ELR (cell line): ENCODE measurements around the gene TP63.

Experiments
- DNase-seq: peaks from one replicate; pipeline ENCODE4 v3.0.0-alpha.2; 2015; ENCODE audit warnings: low read depth

Gene TP63

DNA sequence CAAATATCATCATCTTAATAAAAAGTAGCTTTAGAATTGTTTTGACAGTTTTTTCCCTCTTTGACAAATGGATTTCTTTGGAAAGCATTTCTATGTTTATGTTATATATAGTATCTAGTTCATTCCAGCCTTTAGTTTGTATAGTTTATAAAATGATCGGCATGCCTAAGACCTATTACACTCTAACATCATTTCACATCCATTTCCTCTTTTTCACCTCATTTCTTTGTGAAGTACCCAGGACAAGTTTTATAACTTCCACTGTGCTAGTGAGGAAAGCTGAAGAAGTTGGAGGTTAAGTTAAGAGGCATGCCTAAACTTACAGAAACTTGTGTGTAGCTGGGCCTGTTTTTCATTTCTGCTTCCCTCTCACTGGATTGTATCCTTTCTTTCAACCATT lies 178.4 kb downstream of the TP63 start:
- DNase-seq, result no peak

DNA sequence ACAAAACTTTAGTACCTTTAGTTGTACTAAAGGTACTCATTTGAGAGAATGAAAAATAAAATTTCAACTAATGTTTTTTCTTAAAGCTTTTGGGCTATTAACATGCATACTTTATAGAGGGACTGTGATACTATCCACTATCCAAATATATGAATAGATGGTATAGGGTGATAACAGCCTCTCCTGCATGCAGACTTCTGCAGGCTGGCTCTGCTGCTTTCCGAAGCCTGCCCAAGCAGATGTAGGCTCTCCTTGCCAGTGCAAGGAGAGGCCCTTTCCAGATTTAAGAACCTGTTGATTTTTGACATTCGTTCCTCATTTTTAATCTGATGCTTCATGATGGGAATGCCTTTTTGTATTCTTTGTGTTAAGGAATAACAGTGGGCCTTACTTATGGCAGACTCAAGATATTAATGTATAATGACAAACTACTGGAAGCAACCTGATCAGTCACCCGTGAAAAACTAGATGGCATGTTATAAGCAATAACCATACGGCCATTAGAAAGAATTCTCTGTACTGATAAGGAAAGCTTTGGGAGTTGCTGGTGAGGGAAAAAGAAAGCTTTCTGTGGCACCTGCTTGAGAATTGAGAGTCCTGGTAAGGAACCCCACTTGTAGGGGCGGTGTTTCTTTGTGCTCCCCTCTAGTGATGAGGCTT lies 181.7 kb downstream of the TP63 start:
- DNase-seq, result no peak

GRCh38 chr3:189813647-189814240 lies 182.6 kb downstream of the TP63 start:
- DNase-seq, result no peak

DNA sequence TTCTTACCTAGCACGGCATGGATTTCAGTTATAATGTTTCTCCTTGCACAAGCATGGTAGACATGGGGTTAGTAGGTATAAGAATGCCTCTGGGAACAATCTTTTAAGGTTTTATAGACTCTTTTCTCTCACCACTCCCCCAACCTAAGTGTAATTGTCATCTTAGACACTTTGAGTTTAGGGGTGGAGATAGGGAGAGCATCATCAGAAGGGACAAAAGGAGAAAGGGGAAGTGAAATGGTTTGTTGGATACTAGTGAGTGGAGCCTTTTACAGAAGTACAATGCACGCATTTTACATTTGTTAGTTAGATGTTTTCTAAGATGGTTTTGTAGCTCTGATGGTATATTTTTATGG lies 189.2 kb downstream of the TP63 start:
- DNase-seq, result no peak

- DNase-seq, result no peak
These were observed 190.1 kb downstream of the TP63 start for GRCh38 chr3:189821262-189821661.

DNA sequence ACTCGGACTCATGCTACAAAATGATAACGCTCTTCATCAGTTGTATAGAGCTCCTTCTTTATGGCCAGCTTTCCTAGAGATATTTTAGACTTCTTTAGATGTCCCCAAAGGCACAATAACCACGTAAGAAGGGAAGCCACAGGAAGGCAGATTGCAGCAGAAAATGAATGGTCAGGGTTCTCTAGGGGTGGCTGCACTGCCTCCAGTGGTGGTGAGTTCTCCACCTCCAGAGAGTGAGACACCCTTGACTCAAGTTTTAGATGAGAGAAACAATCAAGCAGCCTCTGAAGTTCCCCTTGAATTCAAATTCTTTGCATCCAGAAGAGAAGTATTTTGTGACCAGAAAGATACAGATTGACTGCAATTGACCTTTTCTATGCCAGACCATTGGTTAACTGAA lies 191.5 kb downstream of the TP63 start:
- peak; percentile 3 for DNase-seq

DNA sequence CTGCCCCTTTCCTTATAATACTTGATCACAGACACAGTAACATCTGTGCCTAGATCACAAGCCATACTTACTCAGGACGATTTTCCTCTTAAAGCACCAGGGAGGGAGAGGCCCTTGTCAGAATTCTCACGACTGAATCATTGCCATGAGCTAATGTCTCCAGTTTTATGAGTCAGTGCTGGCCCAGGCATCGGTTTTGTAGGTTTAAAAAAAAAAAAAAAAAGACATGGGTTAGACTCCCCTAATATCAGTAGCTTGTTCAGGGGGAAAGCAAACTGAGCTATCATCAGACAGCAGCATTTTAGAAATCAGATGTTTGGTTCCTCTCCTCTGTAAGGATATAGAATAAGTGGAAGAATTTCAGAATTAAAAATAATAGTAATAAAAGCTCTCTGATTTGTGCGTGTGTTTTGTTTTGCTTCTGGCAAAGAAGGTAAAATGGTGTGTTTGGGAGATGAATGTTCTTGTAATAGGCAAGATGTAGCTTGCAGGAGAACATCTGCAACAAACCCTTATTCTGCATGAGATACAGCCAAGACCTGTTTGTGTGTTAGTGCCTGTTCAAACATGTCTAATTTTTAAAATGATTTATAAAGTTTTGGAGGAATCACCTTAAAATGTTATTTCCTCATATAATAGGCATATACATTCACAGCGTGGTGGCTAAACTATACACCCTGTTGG lies 193.6 kb downstream of the TP63 start:
- peak; percentile 93 for DNase-seq

GRCh38 chr3:189826566-189826965 lies 195.4 kb downstream of the TP63 start:
- no peak for DNase-seq

GRCh38 chr3:189827108-189827507 lies 195.9 kb downstream of the TP63 start:
- no peak for DNase-seq

- no peak for DNase-seq
These were observed 199.2 kb downstream of the TP63 start for GRCh38 chr3:189830401-189830800.

DNA sequence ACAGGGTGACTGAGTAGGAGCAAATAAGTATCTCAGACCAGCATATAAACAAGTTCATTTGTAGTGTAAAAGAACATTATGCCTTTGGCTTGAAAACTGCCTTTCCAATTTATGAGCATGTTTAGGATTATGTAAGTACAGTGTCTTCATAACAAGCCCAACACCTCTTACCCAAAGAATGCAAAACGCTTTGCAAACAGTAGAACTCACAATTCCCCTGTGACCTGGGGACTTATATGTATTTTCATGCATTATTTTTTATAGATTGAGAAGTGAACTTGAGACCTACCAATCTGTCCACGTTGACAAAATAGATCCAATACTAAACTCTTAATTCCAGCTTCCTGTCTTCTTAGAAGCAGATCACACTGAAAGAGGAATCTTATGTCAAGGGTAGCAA lies 202.1 kb downstream of the TP63 start:
- no peak for DNase-seq

- no peak for DNase-seq
These were observed 202.8 kb downstream of the TP63 start for GRCh38 chr3:189833996-189834395.

GRCh38 chr3:189834462-189834861 lies 203.3 kb downstream of the TP63 start:
- no peak for DNase-seq

GRCh38 chr3:189836795-189837194 lies 205.6 kb downstream of the TP63 start:
- no peak for DNase-seq

GRCh38 chr3:189838291-189838690 lies 207.1 kb downstream of the TP63 start:
- DNase-seq, result no peak

DNA sequence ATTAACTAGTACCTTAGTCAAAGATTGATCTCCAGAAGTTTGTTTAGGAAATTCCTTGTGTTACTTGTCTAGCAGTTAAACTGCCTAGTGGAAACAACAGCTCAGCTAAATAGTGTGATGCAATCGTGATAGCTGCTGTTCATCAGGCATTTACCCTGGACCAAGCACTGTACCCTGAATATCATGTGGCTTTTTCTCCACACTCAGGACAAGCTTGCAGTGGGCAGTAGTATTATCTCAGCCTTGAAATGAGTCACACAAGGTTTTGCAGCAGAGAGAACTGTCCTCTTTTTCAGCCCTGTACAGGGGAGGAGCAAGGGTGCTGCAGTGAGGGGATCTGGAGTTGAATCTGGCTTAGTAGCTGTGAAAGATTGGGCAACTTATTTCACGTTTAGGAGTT lies 208.4 kb downstream of the TP63 start:
- DNase-seq, result peak; percentile 27

DNA sequence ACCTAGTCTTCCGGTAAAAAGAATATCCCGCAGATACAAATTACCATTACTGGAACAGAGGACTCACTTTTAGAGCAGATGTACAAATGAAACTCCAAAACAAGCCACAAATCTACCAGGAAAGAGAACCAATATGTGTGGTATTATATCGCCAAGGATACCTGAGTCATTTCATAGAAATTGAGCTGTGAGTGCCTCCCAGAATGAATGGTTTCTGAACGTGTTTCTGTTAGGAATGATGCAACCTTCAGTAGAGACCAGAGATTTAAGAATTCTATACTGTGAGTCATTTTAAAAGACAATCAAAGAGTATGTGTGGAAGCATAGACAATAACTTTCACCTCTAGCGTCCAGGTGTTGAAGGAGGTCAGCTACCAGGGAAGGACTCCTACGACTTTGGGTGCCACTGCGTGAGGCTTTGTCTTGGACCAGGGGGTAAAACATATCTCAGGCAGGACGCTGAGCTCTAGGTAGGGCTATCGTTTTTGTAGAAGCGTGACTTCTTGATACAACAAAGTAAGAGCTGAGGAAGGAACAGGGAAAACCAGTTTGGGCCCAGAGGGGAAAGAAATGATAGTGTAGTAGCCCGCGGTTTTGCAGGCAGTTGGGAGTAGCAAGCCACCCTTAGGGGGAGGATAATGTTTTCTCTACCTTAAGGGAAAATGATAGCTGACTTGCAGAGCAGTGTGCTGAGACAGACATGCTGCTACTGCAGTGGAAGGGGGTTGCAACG lies 210.4 kb downstream of the TP63 start:
- peak; percentile 67 for DNase-seq

DNA sequence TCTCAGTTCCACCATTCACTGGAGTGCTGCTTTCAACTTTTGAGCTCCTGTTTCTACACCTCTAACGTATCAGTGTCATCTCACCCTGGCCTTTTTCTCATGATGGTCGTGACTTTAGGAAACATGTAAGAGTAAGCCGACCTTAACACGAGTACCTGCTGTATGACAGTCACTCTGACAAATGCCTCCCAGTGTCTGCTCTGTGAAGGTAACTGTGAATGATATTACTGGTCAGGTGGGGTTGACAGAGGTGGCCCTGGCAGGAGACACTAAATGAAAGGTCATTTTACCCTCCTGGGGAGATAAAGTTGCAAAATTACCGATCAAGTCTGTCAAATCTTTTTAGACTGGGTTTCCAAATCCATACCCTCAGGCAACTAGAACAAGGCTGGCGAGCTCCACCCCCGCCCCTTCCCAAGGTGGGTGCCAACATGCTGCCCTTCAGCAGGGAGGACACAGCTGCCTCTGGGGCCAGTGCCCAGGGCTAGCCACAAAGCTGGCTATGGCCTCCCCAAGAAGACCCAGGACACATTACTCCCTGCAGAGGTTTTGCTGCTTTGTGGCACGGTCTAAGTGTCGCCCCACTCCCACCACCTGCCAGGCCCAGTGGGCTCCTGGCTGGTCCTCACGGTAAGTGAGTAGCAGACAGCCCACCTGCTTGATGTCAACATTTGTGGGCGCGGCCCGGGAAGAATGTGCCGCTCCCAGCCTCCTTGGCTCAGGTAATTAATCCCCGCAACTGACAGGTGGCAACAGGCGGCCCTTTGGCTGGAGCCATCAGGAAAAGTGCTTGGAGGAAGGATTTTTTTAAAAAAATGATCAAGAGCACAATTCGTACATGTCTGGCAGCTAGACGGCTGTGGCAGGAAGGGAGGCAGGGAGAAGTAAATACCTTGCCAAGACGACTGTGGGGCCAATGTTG lies 211.8 kb downstream of the TP63 start:
- DNase-seq, result no peak

- no peak for DNase-seq
These were observed 213.9 kb downstream of the TP63 start for GRCh38 chr3:189845069-189845468.

DNA sequence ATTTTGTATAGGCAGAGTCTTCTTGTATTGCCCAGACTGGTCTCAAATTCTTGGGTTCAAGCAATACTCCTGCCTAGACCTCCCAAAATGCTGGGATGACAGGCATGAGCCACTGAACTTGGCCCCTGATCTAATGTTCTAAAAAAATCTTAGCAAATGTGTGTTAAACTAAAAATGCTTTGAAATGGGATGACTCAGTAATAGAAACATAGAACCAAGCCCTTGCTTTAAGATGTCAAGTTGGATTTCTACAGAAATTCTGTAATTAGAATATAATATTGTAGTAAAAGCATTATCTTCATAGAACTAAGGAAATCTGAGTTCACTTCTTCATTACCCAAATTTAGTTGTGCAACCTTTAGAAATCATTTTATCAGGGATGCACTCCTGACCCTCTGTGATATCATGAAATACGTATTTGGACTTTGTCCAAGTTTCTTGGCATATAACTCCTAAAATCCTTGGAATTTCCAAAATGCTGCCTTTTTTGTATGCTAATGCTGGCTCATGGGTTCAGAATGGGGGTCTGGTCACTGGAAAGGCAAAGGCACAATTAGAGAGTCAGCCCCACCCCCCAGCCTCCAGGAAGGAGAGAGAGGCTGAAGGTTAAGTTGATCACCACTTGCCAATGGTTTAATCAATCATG lies 217.3 kb downstream of the TP63 start:
- DNase-seq, result no peak

DNA sequence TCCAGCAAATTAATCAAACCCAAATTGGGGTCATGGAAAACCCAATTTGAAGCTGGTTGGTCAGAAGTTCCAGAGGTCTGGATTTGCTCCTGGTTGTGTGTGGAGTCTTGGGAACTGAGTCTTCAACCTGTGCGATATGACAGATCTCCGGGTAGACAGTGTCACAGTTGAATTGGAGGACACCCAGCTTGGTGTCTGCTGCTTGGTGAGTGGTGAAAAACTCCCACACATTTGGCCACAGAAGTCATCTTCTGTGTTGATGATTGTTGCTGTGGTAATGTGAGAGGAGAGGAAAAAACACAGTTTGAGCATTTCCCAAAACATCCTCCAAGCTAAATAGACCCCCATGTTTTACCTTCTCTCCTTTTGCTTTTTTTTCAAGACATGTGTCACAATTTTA lies 218.1 kb downstream of the TP63 start:
- no peak for DNase-seq
